Limb (tissue), 2 donors: ENCODE measurements around the gene SSMEM1.
"Not testable (repeated sequence)": the region's sequence is repeated elsewhere in the genome, so short reads cannot be mapped to it uniquely, and the experiment has no call there.

Experiments
- DNase-seq, 2 donors: peaks; one replicate each; pipeline ENCODE4 v3.0.0-alpha.2; 2016; ENCODE audit errors: extremely low spot score in 2 of 2

Gene SSMEM1, protein sequence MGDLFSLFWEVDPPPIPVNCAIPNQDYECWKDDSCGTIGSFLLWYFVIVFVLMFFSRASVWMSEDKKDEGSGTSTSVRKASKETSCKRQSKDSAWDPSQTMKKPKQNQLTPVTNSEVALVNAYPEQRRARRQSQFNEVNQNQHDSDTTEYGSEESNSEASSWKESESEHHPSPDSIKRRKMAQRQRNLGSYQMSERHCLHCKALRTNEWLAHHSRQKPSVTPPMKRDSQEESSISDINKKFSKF

DNA sequence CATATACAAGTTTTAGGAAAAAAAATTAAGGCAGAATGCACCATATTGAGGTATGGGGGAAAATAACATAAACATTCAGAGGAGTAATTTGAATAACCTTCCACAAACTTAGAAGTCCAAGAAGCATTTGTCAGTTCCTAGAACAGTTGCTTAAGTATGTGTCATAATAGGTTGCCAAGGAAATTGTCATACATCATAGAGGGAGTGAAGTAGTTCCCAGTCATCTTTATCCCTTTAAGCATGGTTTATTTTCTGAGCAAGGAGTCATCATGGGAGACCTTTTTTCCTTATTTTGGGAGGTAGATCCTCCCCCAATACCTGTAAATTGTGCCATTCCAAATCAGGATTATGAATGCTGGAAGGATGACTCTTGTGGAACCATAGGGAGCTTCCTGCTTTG is at the start of gene SSMEM1:
Gene SSMEM1, plus strand, starts transcription at position 219 of the 400 bp plus-strand sequence. Its CDS starts 51 bp downstream, at position 270.
- DNase-seq, result no peak

DNA sequence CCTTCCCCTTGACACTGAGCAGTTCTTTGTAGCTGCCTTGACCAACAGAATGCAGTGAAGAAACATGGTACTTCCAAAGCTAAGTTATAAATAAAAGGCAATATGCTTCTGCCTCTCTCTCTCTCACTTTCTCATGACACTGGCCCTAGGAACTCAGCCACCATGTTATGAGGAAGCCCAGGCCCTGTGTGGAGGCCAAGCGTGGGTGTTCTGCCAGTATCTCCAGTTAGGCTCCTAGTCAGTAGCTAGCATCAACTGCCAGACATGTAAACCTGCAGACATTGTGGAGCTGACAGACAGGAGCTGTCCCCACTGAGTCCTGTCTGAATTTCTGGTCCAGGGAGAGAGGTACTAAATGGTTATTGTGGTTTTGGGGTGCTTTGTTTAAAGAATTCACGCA is 47.6 kb upstream of the SSMEM1 start:
- DNase-seq, result no peak

- DNase-seq, result no peak
Measured at GRCh38 chr7:130160455-130160854, 47.2 kb upstream of the SSMEM1 start.

DNA sequence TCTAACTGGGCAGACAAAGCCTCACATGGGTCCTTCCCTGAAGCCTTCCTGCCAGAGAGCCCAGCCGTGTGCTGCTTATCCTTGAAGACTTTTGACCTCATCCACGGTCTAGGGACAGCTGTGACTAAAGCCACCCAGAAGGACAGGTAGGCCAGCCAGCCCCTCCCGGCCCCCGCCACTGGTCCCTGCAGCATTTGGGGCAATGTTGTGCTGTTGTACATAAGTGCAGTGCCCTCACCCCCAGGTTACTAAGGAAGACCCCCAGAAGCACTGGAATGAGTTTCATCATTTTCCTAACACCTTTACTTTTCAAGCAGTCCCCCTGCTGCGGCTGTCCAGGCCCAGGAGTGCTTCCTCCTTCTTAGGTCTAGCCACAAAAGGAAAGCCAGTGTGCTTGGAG is 45.5 kb upstream of the SSMEM1 start:
- DNase-seq, result no peak

GRCh38 chr7:130174237-130174959 is 33.3 kb upstream of the SSMEM1 start:
- DNase-seq, result no peak

DNA sequence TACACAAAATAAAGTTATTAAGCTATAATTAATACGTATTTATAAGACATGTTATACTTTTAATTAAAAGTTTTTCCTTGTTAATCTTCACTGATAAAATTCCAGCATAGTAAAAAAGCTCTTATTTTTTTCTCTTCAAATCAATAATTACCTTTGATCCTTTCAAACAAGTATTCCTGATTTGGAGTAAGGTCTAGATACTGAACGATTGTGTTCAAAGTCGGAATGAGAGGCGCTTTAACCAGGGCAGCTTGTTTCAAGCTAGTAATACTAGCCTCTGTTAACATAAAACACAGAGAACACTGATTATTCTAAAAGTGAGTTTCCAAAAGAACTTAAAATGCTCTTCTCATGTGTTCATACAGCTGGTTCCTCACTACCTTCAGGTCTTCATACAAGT is 29.4 kb upstream of the SSMEM1 start:
- no peak for DNase-seq

DNA sequence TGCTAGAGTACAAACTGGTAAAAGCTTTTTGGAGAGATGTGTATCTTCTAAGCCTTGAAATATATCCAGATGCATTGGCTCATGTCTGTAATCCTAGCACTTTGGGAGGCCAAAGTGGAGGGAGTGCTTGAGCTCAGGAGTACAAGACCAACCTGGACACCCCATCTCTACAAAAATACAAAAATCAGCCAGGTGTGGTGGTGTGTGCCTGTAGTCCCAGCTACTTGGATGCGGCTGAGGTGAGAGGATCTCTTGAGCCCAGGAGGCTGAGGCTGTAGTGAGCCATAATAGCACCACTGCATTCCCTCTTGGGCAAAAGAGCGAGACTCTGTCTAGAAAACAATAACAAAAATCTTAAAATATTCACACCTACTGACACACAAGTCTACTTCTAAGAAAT is 28.0 kb upstream of the SSMEM1 start:
- DNase-seq, result no peak

GRCh38 chr7:130180571-130181262 is 26.9 kb upstream of the SSMEM1 start:
- DNase-seq, result no peak

DNA sequence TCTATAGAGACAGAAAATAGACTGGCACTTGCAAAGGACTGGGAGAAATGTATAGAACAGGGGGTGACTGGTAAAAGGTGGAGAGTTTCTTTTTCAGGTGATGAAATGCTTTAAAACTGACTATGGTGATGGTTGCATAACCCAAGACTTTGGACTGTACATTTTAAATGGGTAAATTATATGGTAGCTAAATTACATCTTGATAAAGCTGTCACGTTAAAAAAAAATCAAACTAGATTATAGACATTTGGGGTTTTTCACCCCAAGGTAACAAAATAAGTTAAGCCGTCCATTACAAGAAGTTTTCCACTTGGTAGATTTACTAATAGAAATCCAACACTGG is 26.4 kb upstream of the SSMEM1 start:
- no peak for DNase-seq

DNA sequence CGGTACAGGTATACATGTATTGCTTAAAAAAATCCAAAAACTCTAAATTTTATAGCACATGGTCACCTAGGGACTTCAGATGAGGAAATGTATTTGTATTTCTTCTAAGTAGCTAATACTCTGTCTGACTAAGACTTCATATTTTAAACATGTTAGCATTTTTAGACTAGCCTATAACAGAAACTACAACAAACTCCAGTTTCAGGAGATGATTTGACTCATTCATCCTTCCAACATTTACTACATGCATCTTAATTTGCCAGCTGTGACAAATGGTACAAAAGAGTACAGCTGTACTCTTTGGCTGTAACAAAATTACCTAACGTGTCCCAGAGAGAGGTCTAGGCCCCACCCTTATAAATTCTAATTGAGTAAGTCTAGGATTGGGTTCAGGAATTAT is 24.7 kb upstream of the SSMEM1 start:
- no peak for DNase-seq

- DNase-seq, result not testable (repeated sequence)
Measured at GRCh38 chr7:130184349-130184748, 23.3 kb upstream of the SSMEM1 start.

- DNase-seq, result no peak
Measured at GRCh38 chr7:130187360-130187759, 20.3 kb upstream of the SSMEM1 start.

GRCh38 chr7:130189343-130189742 is 18.3 kb upstream of the SSMEM1 start:
- no peak for DNase-seq

- no peak for DNase-seq
Measured at GRCh38 chr7:130191791-130192190, 15.9 kb upstream of the SSMEM1 start.

GRCh38 chr7:130195396-130195795 is 12.3 kb upstream of the SSMEM1 start:
- DNase-seq, result no peak

DNA sequence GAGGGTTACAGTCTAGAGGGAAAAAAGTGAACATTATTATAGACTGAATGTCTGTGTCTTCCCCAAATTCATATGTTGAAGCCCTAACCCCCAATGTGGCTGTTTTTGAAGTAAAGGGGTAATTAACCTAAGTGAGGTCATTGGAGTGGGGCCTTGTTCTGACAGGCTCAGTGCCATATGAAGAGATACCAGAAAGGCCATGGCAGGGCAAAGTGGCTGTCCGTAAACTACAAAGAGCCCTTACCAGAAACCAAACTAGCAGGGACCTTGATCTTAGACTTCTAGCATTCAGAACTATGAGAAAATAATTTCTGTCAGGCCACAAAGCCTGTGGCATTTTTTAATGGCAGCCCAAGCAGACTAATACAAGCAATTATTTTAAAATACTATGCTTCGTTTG is 11.2 kb upstream of the SSMEM1 start:
- DNase-seq, result no peak

DNA sequence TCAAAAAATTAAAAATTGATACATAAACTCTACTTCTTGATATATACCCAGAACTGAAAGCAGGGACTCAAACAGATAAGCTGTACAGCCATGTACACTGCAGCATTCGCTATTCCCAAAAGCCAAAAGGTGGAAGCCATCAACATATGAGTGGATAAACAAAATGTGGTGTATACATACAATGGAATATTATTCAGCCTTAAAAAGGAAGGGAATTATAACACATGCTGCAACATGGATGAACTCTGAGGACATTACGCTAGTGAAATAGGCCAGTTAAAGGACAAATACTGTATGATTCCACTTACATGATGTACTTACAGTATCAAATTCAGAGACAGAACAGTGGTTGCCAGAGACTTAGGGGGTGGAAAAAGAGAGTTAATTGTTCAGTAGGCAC is 10.6 kb upstream of the SSMEM1 start:
- no peak for DNase-seq

DNA sequence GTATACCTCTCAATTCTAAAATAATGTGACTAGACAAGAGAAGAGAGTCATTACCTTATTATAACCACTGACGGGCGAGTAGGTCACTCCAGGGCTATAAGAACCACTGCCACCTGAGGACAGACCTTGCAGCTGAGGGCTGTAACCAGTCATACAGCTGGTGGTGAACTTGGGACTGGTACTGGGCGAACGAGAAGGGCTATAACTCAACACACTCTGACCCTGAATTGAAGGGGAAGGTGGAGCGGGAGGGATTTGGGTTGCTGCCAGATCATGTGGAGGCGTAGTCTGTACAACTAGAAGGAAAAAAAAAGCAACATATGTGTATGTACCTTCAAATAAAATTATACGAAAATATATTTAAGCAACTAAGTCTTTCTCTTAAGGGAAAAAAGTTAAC is 5.9 kb upstream of the SSMEM1 start:
- DNase-seq, result no peak

DNA sequence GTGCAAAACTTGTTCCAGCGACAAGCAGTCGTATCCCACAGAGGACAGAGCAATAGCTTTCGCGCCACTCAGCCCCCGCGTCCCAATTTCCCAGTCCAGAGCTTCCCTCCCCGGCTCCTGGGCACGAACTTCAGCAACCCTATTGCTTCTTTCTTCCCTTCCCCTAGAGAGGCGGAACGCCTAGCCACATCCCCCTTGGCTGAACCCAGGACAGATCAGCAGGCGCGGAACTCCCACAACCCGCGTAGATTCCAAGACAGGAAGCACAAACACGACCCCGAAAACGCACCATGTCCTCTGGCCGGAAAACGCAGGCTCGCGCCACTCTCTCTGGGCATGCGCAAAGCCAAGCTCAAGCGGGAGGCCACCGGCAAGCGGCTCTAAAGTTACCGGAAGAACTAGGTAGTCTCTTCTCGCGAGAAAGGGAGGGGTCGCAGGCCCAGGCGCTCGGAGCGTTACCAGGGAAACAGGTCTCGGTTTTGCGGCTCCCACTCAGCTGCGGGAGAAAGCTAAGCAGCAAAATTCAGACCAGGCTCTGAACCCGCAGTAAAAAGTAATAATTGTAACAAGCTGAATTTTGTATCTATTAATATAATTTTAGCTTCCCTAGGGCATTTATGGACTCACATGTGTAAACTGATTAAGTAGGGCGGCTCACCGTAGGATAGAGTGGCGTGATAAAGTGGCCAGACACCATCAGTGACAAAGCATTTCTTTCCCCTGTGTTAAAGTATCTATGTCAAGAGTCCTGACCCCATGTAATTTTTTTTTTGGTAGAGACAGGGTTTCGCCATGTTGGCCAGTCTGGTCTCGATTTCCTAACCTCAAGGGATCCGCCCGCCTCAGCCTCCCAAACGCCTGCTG is 2.3 kb upstream of the SSMEM1 start, which contains the start of gene TMEM209:
Gene TMEM209, minus strand, starts transcription at position 323 of the 864 bp plus-strand sequence. Its CDS starts 31 bp downstream, at position 292.
- peak; percentile 96 to 99 for DNase-seq

GRCh38 chr7:130207033-130207432 is 627 bp upstream of the SSMEM1 start:
- DNase-seq, result no peak

DNA sequence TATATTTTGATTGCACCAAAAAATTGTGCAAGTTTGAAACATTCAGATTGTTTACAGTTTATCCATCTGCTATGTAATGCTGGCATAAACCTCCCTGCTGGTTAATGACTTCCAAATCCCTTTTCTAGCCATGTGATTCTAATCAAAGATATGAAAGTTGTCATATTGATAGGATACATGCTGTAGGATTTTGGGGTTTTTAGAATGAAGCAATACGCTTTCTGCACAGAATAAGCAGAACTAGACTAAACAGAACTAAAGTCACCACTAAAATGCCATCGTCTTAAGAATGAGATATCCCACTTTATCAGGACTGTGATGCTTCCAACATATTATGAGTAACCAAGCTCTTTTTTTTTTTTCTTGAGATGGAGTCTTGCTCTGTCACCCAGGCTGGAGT is 856 bp downstream of the SSMEM1 start:
- DNase-seq, result no peak
